ENCODE measurements around the gene VWF. TPM values are rescaled to one million over a fixed set of nuclear protein-coding genes. Genes with fewer than 3 reads are reported as not detected.

The VWF gene
- total RNA-seq, 1 donor from 2014 or later = 733 TPM

GRCh38 chr12:5960783-5961182, 163.7 kb downstream of the VWF start:
- no peak for DNase-seq (ENCODE audit: low spot score)

GRCh38 chr12:5956987-5957386, 167.5 kb downstream of the VWF start:
- no peak for DNase-seq (ENCODE audit: low spot score)

- no peak for DNase-seq (ENCODE audit: low spot score)
Measured at GRCh38 chr12:5954661-5955060, 169.8 kb downstream of the VWF start.

- DNase-seq (ENCODE audit: low spot score) = no peak
Measured at GRCh38 chr12:5953835-5954586, 170.5 kb downstream of the VWF start.

GRCh38 chr12:5952031-5952430, 172.4 kb downstream of the VWF start:
- no peak for DNase-seq (ENCODE audit: low spot score)

GRCh38 chr12:5948696-5949095, 175.8 kb downstream of the VWF start:
- DNase-seq (ENCODE audit: low spot score) = no peak

GRCh38 chr12:5947006-5947405, 177.5 kb downstream of the VWF start:
- DNase-seq (ENCODE audit: low spot score) = no peak

GRCh38 chr12:5946388-5946787, 178.1 kb downstream of the VWF start:
- DNase-seq (ENCODE audit: low spot score) = no peak

- DNase-seq (ENCODE audit: low spot score) = no peak
Measured at GRCh38 chr12:5945071-5946008, 179.1 kb downstream of the VWF start, which contains the start of gene ANO2. Gene ANO2, minus strand, starts transcription at chr12:5945259. Its CDS starts 42 bp downstream, at chr12:5945217.

GRCh38 chr12:5944688-5945070, 179.8 kb downstream of the VWF start:
- no peak for DNase-seq (ENCODE audit: low spot score)

GRCh38 chr12:5944053-5944452, 180.4 kb downstream of the VWF start:
- DNase-seq (ENCODE audit: low spot score) = no peak

- DNase-seq (ENCODE audit: low spot score) = no peak
Measured at GRCh38 chr12:5941907-5942306, 182.6 kb downstream of the VWF start.

- no peak for DNase-seq (ENCODE audit: low spot score)
Measured at GRCh38 chr12:5927732-5928516, 196.5 kb downstream of the VWF start.

GRCh38 chr12:5925646-5926045, 198.8 kb downstream of the VWF start:
- no peak for DNase-seq (ENCODE audit: low spot score)

GRCh38 chr12:5924342-5924741, 200.1 kb downstream of the VWF start:
- DNase-seq (ENCODE audit: low spot score) = no peak

- no peak for DNase-seq (ENCODE audit: low spot score)
Measured at GRCh38 chr12:5923751-5924150, 200.7 kb downstream of the VWF start.

GRCh38 chr12:5923043-5923605, 201.3 kb downstream of the VWF start:
- DNase-seq (ENCODE audit: low spot score) = no peak

GRCh38 chr12:5921966-5922899, 202.2 kb downstream of the VWF start:
- peak; percentile 37 for DNase-seq (ENCODE audit: low spot score)

- DNase-seq (ENCODE audit: low spot score) = peak; percentile 80
Measured at GRCh38 chr12:5921027-5921909, 203.2 kb downstream of the VWF start.
